ENCODE results near the gene NEK6.

Gene NEK6

DNA sequence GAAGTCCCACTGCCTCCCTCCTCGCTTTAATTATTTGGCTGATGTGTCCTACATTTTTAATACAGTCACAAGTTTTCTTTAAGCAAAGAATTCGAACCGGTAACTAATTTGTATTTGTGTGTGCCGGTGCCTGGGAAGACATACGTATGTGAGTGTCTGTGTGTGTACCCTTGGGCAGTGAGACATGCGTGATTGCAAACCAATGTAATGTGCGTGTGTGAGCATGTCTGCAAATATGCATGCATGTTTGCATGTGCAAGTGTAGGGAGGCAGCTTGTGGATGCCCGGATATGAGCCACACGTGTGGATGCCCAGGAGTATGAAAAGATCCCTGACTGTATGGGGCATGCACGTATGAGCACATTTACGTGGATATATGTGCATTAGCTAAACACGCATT, 44.4 kb upstream of the NEK6 start:
- H3K4me3 ChIP-seq (replicated peaks; ENCODE audit: low read depth, low read length), result no peak overlapping the region
- DNase-seq (ENCODE audit: low read depth), result no peak
- TF ChIP-seq, protein P1, sequence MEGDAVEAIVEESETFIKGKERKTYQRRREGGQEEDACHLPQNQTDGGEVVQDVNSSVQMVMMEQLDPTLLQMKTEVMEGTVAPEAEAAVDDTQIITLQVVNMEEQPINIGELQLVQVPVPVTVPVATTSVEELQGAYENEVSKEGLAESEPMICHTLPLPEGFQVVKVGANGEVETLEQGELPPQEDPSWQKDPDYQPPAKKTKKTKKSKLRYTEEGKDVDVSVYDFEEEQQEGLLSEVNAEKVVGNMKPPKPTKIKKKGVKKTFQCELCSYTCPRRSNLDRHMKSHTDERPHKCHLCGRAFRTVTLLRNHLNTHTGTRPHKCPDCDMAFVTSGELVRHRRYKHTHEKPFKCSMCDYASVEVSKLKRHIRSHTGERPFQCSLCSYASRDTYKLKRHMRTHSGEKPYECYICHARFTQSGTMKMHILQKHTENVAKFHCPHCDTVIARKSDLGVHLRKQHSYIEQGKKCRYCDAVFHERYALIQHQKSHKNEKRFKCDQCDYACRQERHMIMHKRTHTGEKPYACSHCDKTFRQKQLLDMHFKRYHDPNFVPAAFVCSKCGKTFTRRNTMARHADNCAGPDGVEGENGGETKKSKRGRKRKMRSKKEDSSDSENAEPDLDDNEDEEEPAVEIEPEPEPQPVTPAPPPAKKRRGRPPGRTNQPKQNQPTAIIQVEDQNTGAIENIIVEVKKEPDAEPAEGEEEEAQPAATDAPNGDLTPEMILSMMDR (IDR thresholded peaks at IDR 0.05; ENCODE audit: low read length, missing control alignments), result no peak

DNA sequence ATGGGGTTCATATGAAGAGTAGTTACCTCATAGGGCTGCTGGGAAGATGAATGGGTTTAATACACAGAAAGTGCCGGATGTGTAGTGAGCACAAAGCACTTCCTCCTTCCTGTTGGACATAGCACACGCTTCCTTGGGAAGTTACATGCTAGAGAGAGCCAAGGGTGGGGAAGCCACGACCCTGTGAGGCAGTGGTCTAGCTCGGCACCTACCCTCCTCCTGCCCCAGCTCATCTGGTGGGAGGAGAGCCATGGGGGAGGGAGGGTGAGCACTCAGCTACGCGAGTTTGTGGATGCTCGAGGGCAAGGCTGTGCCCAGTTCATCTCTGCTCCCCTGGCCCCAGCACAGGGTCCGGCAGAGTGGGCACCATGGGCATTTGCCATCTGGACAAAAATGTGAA, 43.6 kb upstream of the NEK6 start:
- no peak for DNase-seq (ENCODE audit: low read depth)
- TF ChIP-seq, protein P1 (IDR thresholded peaks at IDR 0.05; ENCODE audit: low read length, missing control alignments), result no peak
- H3K4me3 ChIP-seq (replicated peaks; ENCODE audit: low read depth, low read length), result no peak overlapping the region

DNA sequence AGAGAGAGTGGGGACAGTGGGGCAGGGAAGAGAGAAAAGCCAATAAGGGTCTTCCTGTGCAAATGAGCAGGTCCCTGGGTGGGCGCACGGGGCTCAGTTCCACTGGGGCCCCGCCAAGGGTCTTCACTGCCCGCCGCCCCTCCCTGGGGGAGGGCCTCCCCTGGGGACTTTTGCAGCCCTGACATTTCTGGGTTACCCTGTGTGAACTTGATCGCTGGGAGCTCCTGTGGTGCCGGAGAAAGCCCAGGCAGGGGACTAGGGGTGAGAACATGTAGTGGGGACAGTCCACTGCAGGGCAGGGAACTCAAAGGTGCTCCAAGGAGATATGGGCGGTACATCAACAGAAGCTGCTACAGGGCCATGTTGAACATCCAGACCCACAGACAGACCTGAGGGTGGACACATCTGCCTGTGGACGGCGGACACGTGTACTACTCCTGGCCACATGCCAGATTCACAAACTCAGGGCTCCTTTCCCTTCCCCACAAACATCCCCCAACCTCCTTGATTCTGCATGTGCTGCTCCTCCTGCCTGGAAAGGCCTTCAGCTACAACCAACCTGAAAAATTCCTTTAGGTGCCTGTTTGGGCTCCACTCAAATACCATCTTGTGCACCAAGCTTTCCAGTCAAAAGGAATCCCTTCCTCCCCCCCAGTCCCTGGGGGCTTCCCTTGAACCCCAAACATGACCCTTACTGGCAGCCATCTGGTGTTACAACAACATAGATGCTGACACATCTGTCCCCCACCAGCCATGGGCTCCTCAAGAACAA, 43.0 kb upstream of the NEK6 start:
- TF ChIP-seq, protein P1 (IDR thresholded peaks at IDR 0.05; ENCODE audit: low read length, missing control alignments), result no peak
- no peak for DNase-seq (ENCODE audit: low read depth)
- H3K4me3 ChIP-seq (replicated peaks; ENCODE audit: low read depth, low read length), result no peak overlapping the region

DNA sequence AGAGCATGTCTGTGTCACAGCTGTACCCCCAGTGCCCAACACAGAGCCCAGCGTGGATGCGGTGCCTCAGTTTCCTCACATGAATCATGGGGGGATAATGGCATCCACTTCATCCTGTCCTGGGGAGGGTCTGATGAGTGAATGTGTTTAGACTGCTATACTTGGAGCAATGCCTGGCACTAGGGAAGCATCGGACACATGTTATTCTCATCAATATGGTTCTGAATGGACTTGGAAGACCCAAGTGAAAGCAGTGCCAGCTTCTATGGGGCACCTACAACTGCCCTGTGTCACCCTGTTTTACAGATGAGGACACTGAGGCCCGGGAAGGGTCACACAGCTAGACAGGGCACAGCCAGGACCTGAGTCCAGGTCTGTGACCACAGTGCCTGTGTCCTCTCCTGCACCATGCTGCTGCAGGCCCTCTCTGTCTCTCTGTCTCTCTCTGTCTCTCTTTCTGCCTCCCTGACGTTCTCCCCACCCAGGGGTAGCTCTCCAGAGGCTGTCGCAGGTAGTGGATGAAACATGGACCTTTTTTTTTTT, 42.3 kb upstream of the NEK6 start:
- no peak for DNase-seq (ENCODE audit: low read depth)
- TF ChIP-seq, protein P1 (IDR thresholded peaks at IDR 0.05; ENCODE audit: low read length, missing control alignments), result no peak
- H3K4me3 ChIP-seq (replicated peaks; ENCODE audit: low read depth, low read length), result no peak overlapping the region

DNA sequence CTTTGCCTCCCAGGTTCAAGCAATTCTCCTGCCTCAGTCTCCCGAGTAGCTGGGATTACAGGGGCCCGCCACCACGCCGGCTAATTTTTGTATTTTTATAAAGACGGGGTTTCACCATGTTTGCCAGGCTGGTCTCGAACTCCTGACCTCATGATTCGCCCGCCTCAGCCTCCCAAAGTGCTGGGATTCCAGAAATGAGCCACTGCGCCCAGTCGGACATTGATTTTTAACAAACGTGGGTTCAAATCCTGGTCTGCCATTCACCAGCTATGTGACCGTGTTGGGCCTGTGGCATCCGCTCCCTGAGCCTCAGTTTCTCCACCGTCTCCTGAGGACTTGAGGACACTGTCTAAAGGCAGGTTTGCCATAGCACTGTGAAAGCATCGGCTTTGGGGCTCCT, 41.8 kb upstream of the NEK6 start:
- no peak for DNase-seq (ENCODE audit: low read depth)
- TF ChIP-seq, protein P1 (IDR thresholded peaks at IDR 0.05; ENCODE audit: low read length, missing control alignments), result no peak
- no peak overlapping the region for H3K4me3 ChIP-seq (replicated peaks; ENCODE audit: low read depth, low read length)

DNA sequence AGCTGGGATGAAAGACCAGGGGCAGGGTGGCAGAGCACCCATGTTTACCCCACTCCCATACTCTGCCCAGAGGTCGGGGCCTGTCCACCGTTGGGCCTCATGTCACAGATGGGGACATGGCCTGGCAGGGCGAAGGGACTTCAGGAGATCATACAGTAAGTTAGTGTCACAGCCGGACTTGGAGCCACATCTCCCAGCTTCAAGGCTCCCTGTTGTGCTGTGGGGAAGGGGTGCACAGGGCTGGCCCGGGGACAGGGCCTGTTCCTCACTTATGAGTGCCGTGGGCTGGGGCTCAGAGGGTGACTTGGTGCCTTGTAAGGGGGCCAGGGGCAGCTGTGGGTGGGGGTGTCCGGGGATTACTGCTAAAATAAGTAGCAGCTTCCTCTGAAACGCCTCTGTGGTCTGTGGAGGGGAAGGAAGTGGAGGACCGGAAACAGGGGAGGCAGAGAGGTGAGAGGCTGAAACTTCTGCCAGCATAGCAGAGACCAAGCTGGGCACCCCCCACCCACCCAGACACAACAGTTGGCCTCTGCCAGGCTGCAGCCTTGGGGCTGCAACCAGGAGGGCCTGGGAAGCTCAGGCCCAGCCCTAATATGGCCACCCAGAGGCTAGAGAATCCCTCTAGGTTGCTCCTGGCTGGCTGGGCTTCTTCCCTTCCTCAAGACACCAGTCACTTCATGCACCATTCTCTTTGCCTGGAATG, 41.1 kb upstream of the NEK6 start:
- no peak for DNase-seq (ENCODE audit: low read depth)
- no peak overlapping the region for H3K4me3 ChIP-seq (replicated peaks; ENCODE audit: low read depth, low read length)
- TF ChIP-seq, protein P1 (IDR thresholded peaks at IDR 0.05; ENCODE audit: low read length, missing control alignments), result no peak
